ENCODE measurements around the gene NPTX1. TPM values are rescaled to one million over a fixed set of nuclear protein-coding genes. Genes with fewer than 3 reads are reported as not detected.

The NPTX1 gene
- total RNA-seq, 2 experiments from 2014 or later = 5.3 to 6.2 TPM

GRCh38 chr17:80437532-80437931 is 38.9 kb downstream of the NPTX1 start:
- H3K27ac Mint-ChIP-seq = no peak overlapping the region
- H3K4me1 Mint-ChIP-seq = no peaks in the 10 kb centered on the region
- no peak for DNase-seq
- no peaks in the 10 kb centered on the region for H3K9me3 Mint-ChIP-seq
- H3K4me3 Mint-ChIP-seq = no peak overlapping the region
- H3K36me3 Mint-ChIP-seq = no peaks in the 10 kb centered on the region
- H3K27me3 Mint-ChIP-seq = peaks cover 2% of the 10 kb centered on the region

- Mint-ChIP-seq H3K4me1 (no peaks in the 10 kb centered on the region), H3K9me3 (no peaks in the 10 kb centered on the region), H3K36me3 (no peaks in the 10 kb centered on the region), H3K4me3 (no peak overlapping the region), H3K27ac (no peak overlapping the region), H3K27me3 (no peaks in the 10 kb centered on the region)
- no peak for DNase-seq
These were observed 42.3 kb downstream of the NPTX1 start for GRCh38 chr17:80433916-80434666.

- Mint-ChIP-seq H3K36me3 (no peaks in the 10 kb centered on the region), H3K4me1 (no peaks in the 10 kb centered on the region), H3K27me3 (no peaks in the 10 kb centered on the region), H3K9me3 (no peaks in the 10 kb centered on the region), H3K4me3 (no peak overlapping the region), H3K27ac (no peak overlapping the region)
- DNase-seq = no peak
These were observed 43.4 kb downstream of the NPTX1 start for GRCh38 chr17:80432961-80433550.

DNA sequence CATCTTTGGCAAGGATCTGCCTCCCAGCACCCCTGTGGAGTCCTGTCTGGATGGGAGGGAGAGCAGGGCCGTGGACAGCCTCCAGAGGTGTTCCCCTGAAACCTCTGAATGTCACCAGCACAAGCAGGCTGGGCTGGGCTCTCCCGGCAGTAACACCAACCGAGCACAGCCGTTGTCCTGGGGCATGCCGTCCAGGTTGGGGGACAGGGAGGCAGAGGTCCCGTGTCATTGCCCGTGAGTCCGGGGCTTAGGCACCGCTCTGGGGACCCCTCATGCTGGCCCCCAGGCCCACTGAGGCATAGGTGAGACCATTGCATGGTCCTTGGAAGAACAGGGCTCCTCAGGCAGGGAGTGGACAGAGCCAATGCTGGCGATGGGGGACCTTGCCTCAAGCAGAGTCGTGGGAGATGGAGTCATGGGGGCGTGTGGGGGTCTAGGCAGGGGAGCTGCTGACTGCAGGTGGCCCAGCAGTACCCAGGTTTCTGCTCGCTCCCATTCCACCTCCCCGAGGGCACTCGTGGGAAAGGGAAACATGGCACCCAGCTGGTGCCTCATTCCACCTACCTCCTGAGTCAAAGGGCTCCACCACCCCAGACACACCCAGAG is 44.0 kb downstream of the NPTX1 start:
- Mint-ChIP-seq H3K27ac (no peak overlapping the region), H3K27me3 (no peaks in the 10 kb centered on the region), H3K9me3 (no peaks in the 10 kb centered on the region), H3K36me3 (no peaks in the 10 kb centered on the region), H3K4me1 (no peaks in the 10 kb centered on the region), H3K4me3 (no peak overlapping the region)
- no peak for DNase-seq

DNA sequence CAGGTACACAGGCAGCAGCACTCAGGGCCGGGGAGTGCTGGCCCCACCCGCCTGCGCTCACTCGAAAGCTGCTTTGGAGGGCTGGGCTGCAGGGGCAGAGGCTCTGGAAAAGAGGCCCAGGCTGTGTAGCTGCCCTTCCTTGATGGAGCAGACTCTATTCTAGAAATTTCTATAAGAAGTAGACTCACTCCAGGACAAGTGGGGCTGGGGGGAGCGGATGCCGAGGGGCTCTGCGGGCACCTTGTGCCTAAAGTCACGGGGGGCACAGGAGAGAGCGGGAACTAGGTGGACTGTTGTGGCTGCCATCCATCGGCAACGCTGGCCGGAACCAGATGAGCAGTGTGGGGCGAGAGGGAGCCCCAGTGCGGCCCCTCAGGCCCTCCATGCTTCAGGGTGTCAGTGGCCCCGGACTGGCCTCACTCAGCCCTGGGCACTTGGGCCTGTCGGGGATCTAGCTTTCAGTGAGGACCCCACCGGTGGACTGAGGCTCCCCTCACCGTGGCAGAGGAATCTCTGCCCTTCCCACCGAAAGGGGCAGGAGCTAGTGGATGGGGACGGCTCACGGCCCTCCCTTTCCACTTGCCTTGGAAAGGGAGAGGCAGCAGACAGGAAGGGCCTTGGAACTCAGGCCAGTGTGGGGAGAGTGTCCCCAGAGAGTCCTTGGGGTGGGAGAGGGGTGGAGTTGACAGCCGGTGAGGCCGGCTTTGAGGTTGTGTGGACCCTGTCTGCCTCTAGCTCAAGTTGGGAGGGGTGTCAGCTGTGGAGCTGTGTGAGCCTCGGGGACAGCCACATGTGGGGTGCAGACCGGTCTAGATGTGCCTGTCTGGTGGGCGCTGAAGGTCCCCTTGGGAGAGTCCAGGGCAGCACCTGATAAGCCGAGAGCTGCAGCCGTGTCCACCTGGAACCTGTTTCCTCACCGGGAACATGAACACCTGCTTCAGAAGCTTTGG is 44.9 kb downstream of the NPTX1 start:
- Mint-ChIP-seq H3K27me3 (no peaks in the 10 kb centered on the region), H3K4me3 (no peak overlapping the region), H3K27ac (no peak overlapping the region), H3K9me3 (no peaks in the 10 kb centered on the region), H3K4me1 (peaks cover 4% of the 10 kb centered on the region), H3K36me3 (no peaks in the 10 kb centered on the region)
- no peak for DNase-seq

GRCh38 chr17:80430446-80431245 is 45.8 kb downstream of the NPTX1 start:
- no peak overlapping the region for H3K27ac Mint-ChIP-seq
- H3K4me1 Mint-ChIP-seq = peaks cover 7% of the 10 kb centered on the region
- H3K4me3 Mint-ChIP-seq = no peak overlapping the region
- no peak for DNase-seq
- H3K27me3 Mint-ChIP-seq = no peaks in the 10 kb centered on the region
- no peaks in the 10 kb centered on the region for H3K9me3 Mint-ChIP-seq
- no peaks in the 10 kb centered on the region for H3K36me3 Mint-ChIP-seq

GRCh38 chr17:80429356-80430275 is 46.8 kb downstream of the NPTX1 start:
- DNase-seq = no peak
- H3K36me3 Mint-ChIP-seq = no peaks in the 10 kb centered on the region
- H3K27me3 Mint-ChIP-seq = no peaks in the 10 kb centered on the region
- H3K4me3 Mint-ChIP-seq = no peak overlapping the region
- no peaks in the 10 kb centered on the region for H3K9me3 Mint-ChIP-seq
- no peak overlapping the region for H3K27ac Mint-ChIP-seq
- peaks cover 7% of the 10 kb centered on the region for H3K4me1 Mint-ChIP-seq

DNA sequence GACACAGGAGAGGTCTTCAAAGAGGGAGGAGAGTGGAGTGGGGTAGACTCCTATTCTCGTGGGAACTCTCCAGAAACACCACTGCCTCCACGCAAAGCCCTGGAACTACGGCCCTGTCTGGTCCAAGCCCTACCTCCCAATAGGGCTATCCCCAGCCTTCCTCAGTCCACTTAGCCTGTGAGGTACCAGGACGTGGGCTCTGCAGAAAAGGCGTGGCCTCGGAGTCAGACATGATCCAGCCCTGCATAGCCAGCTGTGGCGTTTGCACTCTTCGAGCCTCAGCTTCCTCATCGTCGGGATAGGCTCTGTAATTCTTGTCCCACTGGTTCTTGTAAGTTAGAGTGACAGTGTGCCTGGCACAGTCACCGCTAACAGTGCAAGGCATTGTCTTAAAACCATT is 47.6 kb downstream of the NPTX1 start:
- Mint-ChIP-seq H3K27ac (no peak overlapping the region), H3K4me1 (peaks cover 7% of the 10 kb centered on the region), H3K36me3 (no peaks in the 10 kb centered on the region), H3K4me3 (no peak overlapping the region), H3K27me3 (no peaks in the 10 kb centered on the region), H3K9me3 (no peaks in the 10 kb centered on the region)
- no peak for DNase-seq

DNA sequence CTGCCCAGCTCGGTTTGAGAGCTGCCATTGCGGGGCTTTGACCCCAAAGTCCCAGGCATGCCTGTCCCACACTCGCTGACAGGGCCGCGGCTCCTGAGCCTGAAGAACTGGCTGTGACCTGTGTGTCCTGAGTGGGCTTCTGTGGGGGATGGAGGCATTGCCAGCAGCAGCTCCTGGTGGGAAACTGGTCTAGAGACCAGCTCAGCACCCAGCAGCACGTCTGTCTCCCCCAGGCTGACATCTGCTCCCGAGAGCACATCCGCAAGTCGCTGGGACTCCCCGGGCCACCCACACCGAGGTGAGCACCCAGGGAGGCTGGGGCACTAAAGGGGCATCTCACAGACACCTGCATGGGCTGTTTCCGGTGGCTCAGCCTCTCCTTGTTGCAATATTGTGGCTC is 48.0 kb downstream of the NPTX1 start:
- no peak overlapping the region for H3K27ac Mint-ChIP-seq
- no peaks in the 10 kb centered on the region for H3K27me3 Mint-ChIP-seq
- H3K9me3 Mint-ChIP-seq = no peaks in the 10 kb centered on the region
- no peak for DNase-seq
- no peak overlapping the region for H3K4me3 Mint-ChIP-seq
- no peaks in the 10 kb centered on the region for H3K36me3 Mint-ChIP-seq
- peaks cover 7% of the 10 kb centered on the region for H3K4me1 Mint-ChIP-seq

DNA sequence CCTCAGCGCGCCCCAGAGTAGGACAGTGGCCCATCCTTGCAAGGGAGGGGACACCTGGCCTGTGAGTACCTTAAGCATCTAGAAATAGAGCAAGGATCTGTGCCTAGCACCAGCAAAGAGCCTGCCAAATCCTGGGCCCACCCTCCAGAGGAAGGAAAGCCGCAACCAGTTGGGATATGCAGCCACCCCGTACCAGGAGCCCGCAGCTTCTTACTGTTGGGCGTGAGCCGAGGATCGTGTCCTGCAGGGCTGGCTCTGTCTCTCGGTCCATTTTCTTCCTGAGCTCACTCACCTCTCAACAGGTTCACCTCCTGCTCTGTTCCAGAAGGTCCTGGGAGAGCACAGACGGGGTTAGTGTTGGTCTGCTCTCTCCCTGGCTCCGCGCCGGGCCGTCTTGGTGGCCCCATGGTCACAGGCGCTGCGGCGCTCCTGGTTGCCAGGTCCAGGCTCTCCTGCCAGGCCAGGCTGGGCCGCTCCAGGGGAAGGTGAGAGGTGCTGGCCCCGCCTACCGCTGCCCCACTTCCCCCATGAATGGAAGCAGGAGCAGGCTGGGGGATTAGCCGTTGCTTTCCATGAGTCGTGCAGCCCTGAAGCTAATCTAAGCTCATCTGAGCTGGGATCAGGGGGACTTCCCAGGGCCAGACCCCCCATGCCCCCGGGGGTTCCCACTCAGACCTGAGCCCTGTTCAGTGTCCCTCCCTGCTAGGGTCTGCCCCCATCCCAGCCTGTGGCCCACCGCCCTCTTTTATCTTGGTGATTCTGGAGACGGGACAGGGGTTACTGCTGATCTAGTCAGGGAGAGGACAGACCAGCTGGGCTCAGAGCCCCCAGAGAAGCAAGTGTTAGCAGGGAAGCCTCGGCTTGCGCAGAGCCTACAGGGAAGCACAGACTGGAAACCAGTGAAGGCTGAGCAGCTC is 48.8 kb downstream of the NPTX1 start:
- Mint-ChIP-seq H3K27me3 (no peaks in the 10 kb centered on the region), H3K36me3 (no peaks in the 10 kb centered on the region), H3K4me1 (peaks cover 7% of the 10 kb centered on the region), H3K27ac (no peak overlapping the region), H3K9me3 (no peaks in the 10 kb centered on the region), H3K4me3 (no peak overlapping the region)
- DNase-seq = no peak

DNA sequence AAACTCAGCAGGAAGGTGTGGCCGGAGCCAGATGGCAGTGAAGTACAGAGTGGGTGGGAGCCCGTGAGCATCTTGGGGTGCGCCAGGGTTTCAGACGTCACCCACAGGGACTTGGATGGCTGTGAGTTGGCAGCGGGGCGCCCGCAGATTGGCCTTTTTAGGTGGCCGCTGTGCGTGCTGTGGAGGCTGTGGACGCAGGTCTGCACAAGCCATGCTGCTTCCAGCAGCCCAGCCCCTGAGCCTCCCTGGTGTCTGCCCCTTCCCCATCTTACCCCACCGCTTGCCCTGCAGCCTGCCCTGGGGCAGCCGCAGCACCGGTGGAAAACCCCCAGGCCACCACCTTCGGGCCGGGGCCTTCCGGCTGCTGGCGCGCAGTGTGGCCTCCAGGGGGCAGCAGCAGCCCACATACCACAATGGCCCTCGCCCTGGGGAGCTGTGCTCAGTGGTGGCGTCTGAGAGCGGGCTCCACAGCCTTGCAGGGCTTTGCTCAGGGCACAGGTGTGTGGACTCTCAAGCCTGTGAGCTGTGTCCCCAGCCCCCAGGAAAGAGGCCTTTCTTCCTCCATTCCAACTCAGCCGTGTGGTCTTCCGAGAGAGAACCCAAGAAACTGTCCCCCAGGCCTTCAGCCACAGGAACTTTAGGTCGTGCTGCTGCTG is 49.6 kb downstream of the NPTX1 start:
- Mint-ChIP-seq H3K36me3 (no peaks in the 10 kb centered on the region), H3K27ac (peak overlapping the region; percentile 29), H3K4me1 (peaks cover 7% of the 10 kb centered on the region), H3K27me3 (no peaks in the 10 kb centered on the region), H3K4me3 (no peak overlapping the region), H3K9me3 (no peaks in the 10 kb centered on the region)
- DNase-seq = peak; percentile 86

- H3K9me3 Mint-ChIP-seq = no peaks in the 10 kb centered on the region
- H3K4me1 Mint-ChIP-seq = peaks cover 7% of the 10 kb centered on the region
- DNase-seq = no peak
- H3K27me3 Mint-ChIP-seq = no peaks in the 10 kb centered on the region
- H3K36me3 Mint-ChIP-seq = no peaks in the 10 kb centered on the region
- H3K27ac Mint-ChIP-seq = no peak overlapping the region
- H3K4me3 Mint-ChIP-seq = no peak overlapping the region
These were observed 50.5 kb downstream of the NPTX1 start for GRCh38 chr17:80425835-80426426.

All from activated naive CD8-positive, alpha-beta T cell treated with anti-CD3 and anti-CD28 coated beads for 36 hours (primary cell).